COLO668 (cell line): ENCODE results near the gene KLF16.
"Not testable (repeated sequence)": the region's sequence is repeated elsewhere in the genome, so short reads cannot be mapped to it uniquely, and the experiment has no call there.

Source experiments
- DNase-seq: peaks from one replicate; lab custom pipeline; 2025; ENCODE audit not compliant: unreplicated experiment; lab: John Stamatoyannopoulos, UW

Gene KLF16

GRCh38 chr19:1884719-1885334 is 21.4 kb upstream of the KLF16 start:
- DNase-seq, result peak; percentile 22

DNA sequence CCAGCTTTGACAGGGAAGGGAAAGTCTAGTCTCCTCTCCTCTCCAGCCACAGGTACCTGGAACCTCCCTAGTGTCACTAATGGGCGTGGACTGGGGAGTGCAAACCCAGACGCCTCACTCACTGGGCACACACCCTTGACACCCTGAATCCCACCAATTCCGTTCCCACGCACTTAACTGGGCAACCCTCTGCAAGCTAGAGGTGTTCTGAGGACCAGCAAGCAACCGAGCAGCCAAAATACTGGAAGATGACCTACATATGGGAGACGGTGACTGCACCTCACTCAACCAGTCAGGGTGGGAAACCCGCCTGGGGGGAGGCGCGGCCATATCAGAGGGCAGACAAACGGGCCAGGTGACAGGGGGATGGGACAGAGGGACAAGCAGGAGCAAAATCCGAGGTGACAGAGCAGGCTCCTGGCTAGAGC is 20.9 kb upstream of the KLF16 start:
- DNase-seq, result peak; percentile 43

GRCh38 chr19:1883784-1884183 is 20.4 kb upstream of the KLF16 start:
- no peak for DNase-seq

- no peak for DNase-seq
Observed at GRCh38 chr19:1882786-1883692, 19.7 kb upstream of the KLF16 start.

DNA sequence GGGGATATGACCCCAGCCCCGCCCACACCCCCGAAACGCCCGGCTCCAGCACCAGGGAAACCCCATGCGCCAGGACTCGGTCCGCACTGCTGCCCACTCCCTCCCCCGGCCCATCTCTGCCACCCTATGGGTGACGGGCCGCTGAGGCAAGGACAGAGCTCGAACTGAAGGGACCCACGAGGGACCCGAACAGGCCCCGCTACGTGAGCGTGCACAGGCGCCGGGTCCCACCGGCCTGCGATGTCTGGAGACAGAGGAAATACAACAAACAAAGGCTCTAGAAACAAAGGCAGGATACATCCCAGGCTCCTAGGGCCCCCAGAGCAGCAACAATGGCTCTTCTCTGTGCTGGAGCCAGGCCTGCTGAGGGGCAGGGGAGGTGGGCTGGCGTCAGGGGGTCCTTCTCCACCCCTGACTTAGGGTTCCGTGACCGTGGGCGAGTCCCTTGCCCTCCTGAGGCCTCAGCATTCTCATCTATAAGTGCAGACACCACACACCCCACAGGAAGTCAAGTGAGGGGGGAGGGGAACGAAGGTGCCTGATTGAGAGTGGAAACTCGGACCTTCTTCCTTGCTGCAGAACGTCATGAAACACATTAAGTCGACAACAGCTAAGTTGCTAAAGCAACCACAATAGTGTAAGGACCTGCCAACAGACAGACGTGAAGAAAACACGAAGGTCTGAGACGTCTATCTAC is 18.9 kb upstream of the KLF16 start:
- DNase-seq, result no peak

DNA sequence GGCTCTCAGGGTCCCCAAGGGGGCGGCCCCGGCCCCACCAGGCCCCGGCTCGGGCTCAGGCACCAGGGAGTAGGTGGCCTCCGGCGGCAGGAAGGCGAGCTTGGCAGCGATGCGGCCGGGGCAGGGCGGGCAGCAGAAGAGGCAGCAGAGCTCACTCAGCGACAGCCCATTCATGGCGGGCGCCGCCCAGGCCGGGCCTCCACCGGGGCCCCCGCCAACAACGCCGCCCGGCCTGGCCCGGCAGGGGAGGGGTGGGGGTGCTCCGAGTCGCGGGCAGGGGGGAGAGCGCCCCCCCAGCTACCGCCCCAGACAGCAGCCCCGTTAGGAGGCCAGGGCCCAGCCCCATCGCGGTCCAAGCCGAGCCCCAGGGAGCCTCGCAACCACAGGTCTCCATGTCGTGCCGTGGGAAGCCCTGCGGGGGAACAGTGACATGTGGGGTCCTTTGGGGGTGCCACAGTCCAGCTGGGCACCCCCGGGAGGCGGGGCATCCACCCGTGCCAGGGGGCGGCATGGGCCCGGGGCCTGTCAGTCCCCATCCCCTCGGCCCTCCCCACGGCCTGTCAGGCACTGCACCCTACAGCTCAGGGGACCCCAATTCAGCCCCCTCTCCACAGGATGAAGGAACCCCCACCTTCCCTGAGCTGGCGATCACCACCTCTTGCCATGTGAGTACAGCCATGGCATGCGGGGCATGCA is 18.2 kb upstream of the KLF16 start:
- not testable (repeated sequence) for DNase-seq

GRCh38 chr19:1880611-1881392 is 17.4 kb upstream of the KLF16 start:
- DNase-seq, result no peak

GRCh38 chr19:1879982-1880381 is 16.6 kb upstream of the KLF16 start:
- DNase-seq, result not testable (repeated sequence)

- not testable (repeated sequence) for DNase-seq
Observed at GRCh38 chr19:1878583-1878982, 15.2 kb upstream of the KLF16 start.

DNA sequence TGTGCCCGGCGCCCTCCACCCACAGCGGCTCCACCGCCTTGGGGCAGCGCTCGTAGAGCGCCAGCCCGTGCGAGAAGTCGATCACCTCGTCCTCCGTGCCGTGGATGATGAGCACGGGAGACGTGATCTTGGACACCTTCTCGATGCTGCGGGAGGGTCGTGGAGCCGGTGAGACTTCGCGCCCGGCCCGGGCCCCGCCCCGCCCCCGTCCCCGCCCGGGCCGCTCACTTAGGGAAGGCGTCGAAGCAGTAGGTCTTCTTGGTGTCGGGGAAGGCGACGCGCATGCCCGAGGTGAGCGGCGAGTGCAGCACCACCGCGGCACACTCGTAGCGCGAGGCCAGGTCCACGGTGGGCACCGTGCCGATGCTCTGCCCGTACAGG is 13.9 kb upstream of the KLF16 start:
- not testable (repeated sequence) for DNase-seq

GRCh38 chr19:1876496-1877279 is 13.3 kb upstream of the KLF16 start:
- not testable (repeated sequence) for DNase-seq

- DNase-seq, result peak; percentile 95
Observed at GRCh38 chr19:1875646-1876495, 12.5 kb upstream of the KLF16 start.

- DNase-seq, result not testable (repeated sequence)
Observed at GRCh38 chr19:1875265-1875645, 11.9 kb upstream of the KLF16 start.

- DNase-seq, result peak; percentile 10
Observed at GRCh38 chr19:1874554-1875185, 11.3 kb upstream of the KLF16 start.

GRCh38 chr19:1873524-1874473 is 10.4 kb upstream of the KLF16 start:
- peak; percentile 80 for DNase-seq

DNA sequence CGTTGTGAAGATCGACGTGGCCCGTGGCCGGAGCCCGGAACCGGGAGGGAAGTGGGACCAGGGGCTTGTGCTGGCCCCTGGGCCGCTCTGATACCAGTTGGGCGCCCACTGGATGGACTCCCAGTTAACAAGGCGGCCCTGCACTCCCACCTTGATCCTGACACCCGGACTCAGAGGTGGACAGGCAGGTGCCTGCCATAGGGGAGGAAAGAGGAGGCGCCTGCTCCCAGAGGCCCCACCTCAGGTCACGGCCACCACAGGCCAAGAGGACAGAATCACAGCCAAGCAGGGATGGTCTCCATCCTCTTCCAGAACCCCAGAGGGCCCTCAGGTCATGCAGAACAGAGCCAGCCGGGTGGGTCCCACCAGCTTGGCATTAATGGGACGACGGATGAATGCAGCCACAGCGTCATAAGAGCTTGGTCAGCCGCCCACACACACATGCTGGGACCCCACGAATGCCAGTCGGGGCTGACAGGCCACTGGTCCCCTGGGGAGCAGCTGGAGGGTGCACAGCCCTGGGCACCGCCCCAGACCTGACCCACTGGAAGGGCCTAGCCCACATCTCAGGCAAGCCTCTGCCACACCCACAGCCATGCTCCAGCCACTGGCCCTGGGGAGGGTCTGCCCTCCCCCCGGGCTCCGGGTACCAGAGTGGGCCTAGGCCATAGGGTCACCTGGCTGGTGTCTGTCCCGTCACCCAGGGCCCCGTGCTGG is 9.6 kb upstream of the KLF16 start:
- DNase-seq, result no peak
